GM12892 (cell line): ENCODE data around the gene CSPG4.

Source experiments
- POLR2A ChIP-seq: IDR thresholded peaks from 2 replicates; pipeline ENCODE4 v1.6.1; 2011; ENCODE audit warnings: low read depth, low read length, control low read depth
- POLR2AphosphoS5 ChIP-seq: IDR thresholded peaks from 2 replicates; pipeline ENCODE4 v1.6.1; 2011; ENCODE audit warnings: low read depth, low read length, control low read depth
- TAF1 ChIP-seq: IDR thresholded peaks from 2 replicates; pipeline ENCODE4 v1.6.1; 2011; ENCODE audit warnings: low read depth, mild to moderate bottlenecking, control low read depth, low read length, borderline replicate concordance

- TF ChIP-seq POLR2AphosphoS5, result no peak
- no peak for TF ChIP-seq POLR2A
- no peak for TF ChIP-seq TAF1
These were observed 28.0 kb downstream of the CSPG4 start for GRCh38 chr15:75684648-75685047.
